ENCODE results near the gene RASA2. TPM values are rescaled to one million over a fixed set of nuclear protein-coding genes. Genes with fewer than 3 reads are reported as not detected.
"Not testable (repeated sequence)": the region's sequence is repeated elsewhere in the genome, so short reads cannot be mapped to it uniquely, and the experiment has no call there.

RASA2 gene
- total RNA-seq, 1 donor = 21.7 TPM

GRCh38 chr3:141493184-141493583 lies 6.4 kb downstream of the RASA2 start:
- Histone ChIP-seq H3K9me3 (ENCODE audit: low read depth, low read length) (no peaks in the 10 kb centered on the region), H3K27ac (ENCODE audit: low read depth, low read length) (no peak overlapping the region), H3K4me2 (ENCODE audit: insufficient read depth, low read length) (no peak overlapping the region), H3K79me2 (ENCODE audit: insufficient read depth, low read length) (peaks cover 87% of the 10 kb centered on the region), H2AFZ (ENCODE audit: low read length) (no peak overlapping the region), H3K4me1 (ENCODE audit: insufficient read depth, low read length) (peaks cover 11% of the 10 kb centered on the region), H3K36me3 (ENCODE audit: insufficient read depth, low read length) (no peaks in the 10 kb centered on the region), H3K4me3 (ENCODE audit: insufficient read depth, low read length) (no peak overlapping the region), H4K20me1 (ENCODE audit: insufficient read depth, low read length) (peaks cover 51% of the 10 kb centered on the region), H3K27me3 (ENCODE audit: insufficient read depth, low read length) (no peaks in the 10 kb centered on the region)
- TF ChIP-seq CTCF (IDR thresholded peaks at IDR 0.05; ENCODE audit: extremely low read depth, low read depth, low read length) = no peak
- DNase-seq (ENCODE audit: insufficient read length, low spot score, missing footprints) = no peak

GRCh38 chr3:141497589-141497988 lies 10.8 kb downstream of the RASA2 start:
- H3K4me2 ChIP-seq (ENCODE audit: insufficient read depth, low read length); H3K9me3 ChIP-seq (ENCODE audit: low read depth, low read length); H2AFZ ChIP-seq (ENCODE audit: low read length); H3K36me3 ChIP-seq (ENCODE audit: insufficient read depth, low read length); H3K4me3 ChIP-seq (ENCODE audit: insufficient read depth, low read length); H3K27ac ChIP-seq (ENCODE audit: low read depth, low read length); DNase-seq (ENCODE audit: insufficient read length, low spot score, missing footprints); H3K27me3 ChIP-seq (ENCODE audit: insufficient read depth, low read length); H3K4me1 ChIP-seq (ENCODE audit: insufficient read depth, low read length): not testable (repeated sequence)
- peaks cover 27% of the 10 kb centered on the region for H4K20me1 ChIP-seq (ENCODE audit: insufficient read depth, low read length)
- H3K79me2 ChIP-seq (ENCODE audit: insufficient read depth, low read length) = peaks cover 87% of the 10 kb centered on the region

- no peak for TF ChIP-seq CTCF (IDR thresholded peaks at IDR 0.05; ENCODE audit: extremely low read depth, low read depth, low read length)
- no peaks in the 10 kb centered on the region for H3K36me3 ChIP-seq (ENCODE audit: insufficient read depth, low read length)
- H2AFZ ChIP-seq (ENCODE audit: low read length) = no peak overlapping the region
- no peak overlapping the region for H3K4me2 ChIP-seq (ENCODE audit: insufficient read depth, low read length)
- H3K27ac ChIP-seq (ENCODE audit: low read depth, low read length) = no peak overlapping the region
- no peak for DNase-seq (ENCODE audit: insufficient read length, low spot score, missing footprints)
- no peaks in the 10 kb centered on the region for H3K9me3 ChIP-seq (ENCODE audit: low read depth, low read length)
- H3K79me2 ChIP-seq (ENCODE audit: insufficient read depth, low read length) = peaks cover 88% of the 10 kb centered on the region
- H3K4me1 ChIP-seq (ENCODE audit: insufficient read depth, low read length) = peaks cover 2% of the 10 kb centered on the region
- H3K27me3 ChIP-seq (ENCODE audit: insufficient read depth, low read length) = no peaks in the 10 kb centered on the region
- no peak overlapping the region for H3K4me3 ChIP-seq (ENCODE audit: insufficient read depth, low read length)
- peaks cover 21% of the 10 kb centered on the region for H4K20me1 ChIP-seq (ENCODE audit: insufficient read depth, low read length)
These were observed 11.9 kb downstream of the RASA2 start for GRCh38 chr3:141498598-141499223.

GRCh38 chr3:141499284-141499683 lies 12.5 kb downstream of the RASA2 start:
- Histone ChIP-seq H3K4me1 (ENCODE audit: insufficient read depth, low read length) (peaks cover 2% of the 10 kb centered on the region), H2AFZ (ENCODE audit: low read length) (no peak overlapping the region), H3K36me3 (ENCODE audit: insufficient read depth, low read length) (no peaks in the 10 kb centered on the region), H3K27ac (ENCODE audit: low read depth, low read length) (no peak overlapping the region), H3K4me2 (ENCODE audit: insufficient read depth, low read length) (no peak overlapping the region), H4K20me1 (ENCODE audit: insufficient read depth, low read length) (peaks cover 21% of the 10 kb centered on the region), H3K79me2 (ENCODE audit: insufficient read depth, low read length) (peaks cover 88% of the 10 kb centered on the region), H3K9me3 (ENCODE audit: low read depth, low read length) (no peaks in the 10 kb centered on the region), H3K4me3 (ENCODE audit: insufficient read depth, low read length) (no peak overlapping the region), H3K27me3 (ENCODE audit: insufficient read depth, low read length) (no peaks in the 10 kb centered on the region)
- no peak for TF ChIP-seq CTCF (IDR thresholded peaks at IDR 0.05; ENCODE audit: extremely low read depth, low read depth, low read length)
- no peak for DNase-seq (ENCODE audit: insufficient read length, low spot score, missing footprints)
